Measurements from ENCODE around the gene EPHB4.

GRCh38 chr7:100803398-100804161 is 23.7 kb downstream of the EPHB4 start:
- TF ChIP-seq CTCF (conservative IDR thresholded peaks at IDR 0.05; ENCODE audit: low read depth, low read length) (no peak), RAD21 (IDR thresholded peaks at IDR 0.05; ENCODE audit: low read length) (no peak), ELK1 (IDR thresholded peaks at IDR 0.05; ENCODE audit: borderline replicate concordance, low read depth, low read length) (no peak), FOS (IDR thresholded peaks at IDR 0.05; ENCODE audit: low read depth, low read length) (no peak), POLR2A (IDR thresholded peaks at IDR 0.05; ENCODE audit: low read depth, low read length) (no peak), MXI1 (IDR thresholded peaks at IDR 0.05; ENCODE audit: borderline replicate concordance, low read depth, low read length) (no peak), NFE2L2 (IDR thresholded peaks at IDR 0.05; ENCODE audit: low read depth, low read length) (no peak), MAZ (IDR thresholded peaks at IDR 0.05; ENCODE audit: borderline replicate concordance, low read depth, low read length) (no peak), RFX5 (IDR thresholded peaks at IDR 0.05; ENCODE audit: low read depth, low read length) (peak; percentile 99), MAFK (IDR thresholded peaks at IDR 0.05; ENCODE audit: low read depth, low read length) (no peak), SMC3 (IDR thresholded peaks at IDR 0.05; ENCODE audit: low read depth, low read length) (no peak), CEBPB (IDR thresholded peaks at IDR 0.05; ENCODE audit: low read depth, low read length) (no peak)

Data from IMR-90 (cell line).